Neuronal stem cell (in vitro differentiated cells): ENCODE measurements around the gene PID1.
"Not testable (repeated sequence)": the region's sequence is repeated elsewhere in the genome, so short reads cannot be mapped to it uniquely, and the experiment has no call there.

Source experiments
- DNase-seq: peaks from one replicate; pipeline ENCODE4 v3.0.0-alpha.2; 2013; ENCODE audit warnings: low spot score
- H2AFZ ChIP-seq: one replicate; pipeline ENCODE4 v1.6.1; 2013; ENCODE audit warnings: mild to moderate bottlenecking, low read length, inconsistent platforms
- H2AK5ac ChIP-seq: 2 replicates; pipeline ENCODE4 v1.6.1; 2013; ENCODE audit warnings: low read depth, mild to moderate bottlenecking, inconsistent platforms, low read length, moderate library complexity, mixed read lengths
- H2BK120ac ChIP-seq: 2 replicates; pipeline ENCODE4 v1.6.1; 2013; ENCODE audit warnings: low read depth, mild to moderate bottlenecking, inconsistent platforms, low read length, moderate library complexity, mixed read lengths
- H2BK12ac ChIP-seq: one replicate; pipeline ENCODE4 v1.6.1; 2013; ENCODE audit warnings: low read length, inconsistent platforms
- H2BK15ac ChIP-seq: 2 replicates; pipeline ENCODE4 v1.6.1; 2013; ENCODE audit warnings: mild to moderate bottlenecking, low read length, inconsistent platforms, mixed read lengths
- H2BK5ac ChIP-seq: one replicate; pipeline ENCODE4 v1.6.1; 2013; ENCODE audit warnings: inconsistent platforms, mild to moderate bottlenecking, low read length, moderate library complexity
- H3K14ac ChIP-seq: one replicate; pipeline ENCODE4 v1.6.1; 2013; ENCODE audit warnings: low read length, inconsistent platforms
- H3K18ac ChIP-seq: 2 replicates; pipeline ENCODE4 v1.6.1; 2013; ENCODE audit warnings: low read length, inconsistent platforms
- H3K23ac ChIP-seq: 2 replicates; pipeline ENCODE4 v1.6.1; 2013; ENCODE audit warnings: low read depth, mild to moderate bottlenecking, mixed read lengths, low read length, inconsistent platforms; ENCODE audit not compliant: poor library complexity
- H3K27ac ChIP-seq: replicated peaks from 3 replicates; pipeline ENCODE4 v1.5.1; 2013; ENCODE audit warnings: low read length, inconsistent platforms
- H3K27me3 ChIP-seq, 3 experiments: 2 replicates each; pipeline ENCODE4 v1.6.1; 2013; ENCODE audit warnings: low read length in 3 of 3, mild to moderate bottlenecking in 2 of 3, inconsistent platforms in 1 of 3, low read depth in 1 of 3, mixed read lengths in 1 of 3, moderate library complexity in 1 of 3; ENCODE audit not compliant: control insufficient read depth in 3 of 3, insufficient read depth in 3 of 3
- H3K36me3 ChIP-seq, 2 donors: replicated peaks in 1 of 2; 2 replicates each; pipeline ENCODE4 v1.6.1; 2013; ENCODE audit warnings: low read length in 2 of 2; ENCODE audit not compliant: control insufficient read depth in 2 of 2, insufficient read depth in 2 of 2
- H3K4ac ChIP-seq: 2 replicates; pipeline ENCODE4 v1.6.1; 2013; ENCODE audit warnings: inconsistent platforms, mild to moderate bottlenecking, low read length, moderate library complexity
- H3K4me1 ChIP-seq, 2 donors: 1 replicate in 1 of 2; 2 replicates in 1 of 2; pipeline ENCODE4 v1.6.1; 2013; ENCODE audit warnings: low read length in 2 of 2, low read depth in 1 of 2; ENCODE audit not compliant: control insufficient read depth in 2 of 2, insufficient read depth in 1 of 2
- H3K4me2 ChIP-seq: one replicate; pipeline ENCODE4 v1.6.1; 2013; ENCODE audit warnings: mild to moderate bottlenecking, low read length, inconsistent platforms; ENCODE audit not compliant: insufficient read depth, poor library complexity, severe bottlenecking
- H3K4me3 ChIP-seq, 2 donors: 2 replicates each; pipeline ENCODE4 v1.5.1; 2013; ENCODE audit warnings: low read length in 2 of 2, mild to moderate bottlenecking in 2 of 2, inconsistent platforms in 1 of 2, moderate library complexity in 1 of 2
- H3K79me1 ChIP-seq: one replicate; pipeline ENCODE4 v1.6.1; 2013; ENCODE audit warnings: low read depth, mild to moderate bottlenecking, inconsistent platforms, low read length, moderate library complexity
- H3K9ac ChIP-seq: one replicate; pipeline ENCODE4 v1.6.1; 2013; ENCODE audit warnings: mild to moderate bottlenecking, low read depth, low read length, inconsistent platforms; ENCODE audit not compliant: poor library complexity
- H3K9me3 ChIP-seq, 2 donors: replicated peaks in 1 of 2; 2 replicates each; pipeline versions ENCODE3 to v1.6.1; 2013; ENCODE audit warnings: low read length in 2 of 2, mild to moderate bottlenecking in 2 of 2, inconsistent platforms in 1 of 2, low read depth in 1 of 2, mixed read lengths in 1 of 2, moderate library complexity in 1 of 2; ENCODE audit not compliant: control insufficient read depth in 2 of 2, insufficient read depth in 1 of 2
- H4K8ac ChIP-seq: one replicate; pipeline ENCODE4 v1.6.1; 2013; ENCODE audit warnings: low read depth, mild to moderate bottlenecking, inconsistent platforms, low read length, moderate library complexity
- H4K91ac ChIP-seq: one replicate; pipeline ENCODE4 v1.6.1; 2013; ENCODE audit warnings: low read length, low read depth, mild to moderate bottlenecking, inconsistent platforms; ENCODE audit not compliant: poor library complexity
- WGBS, 2 donors: extraction: QIAGEN DNeasy Blood & Tissue Kit; methylation state at CpG; one replicate each; pipeline ENCODE4 v1.1.7; 2013; ENCODE audit warnings: missing lambda C conversion rate in 2 of 2, mixed read lengths in 1 of 2; ENCODE audit not compliant: insufficient read length in 2 of 2, insufficient replicate concordance in 1 of 2; ENCODE audit errors: extremely low coverage in 2 of 2; 5-methylcytosine and 5-hydroxymethylcytosine counted together

Gene PID1

DNA sequence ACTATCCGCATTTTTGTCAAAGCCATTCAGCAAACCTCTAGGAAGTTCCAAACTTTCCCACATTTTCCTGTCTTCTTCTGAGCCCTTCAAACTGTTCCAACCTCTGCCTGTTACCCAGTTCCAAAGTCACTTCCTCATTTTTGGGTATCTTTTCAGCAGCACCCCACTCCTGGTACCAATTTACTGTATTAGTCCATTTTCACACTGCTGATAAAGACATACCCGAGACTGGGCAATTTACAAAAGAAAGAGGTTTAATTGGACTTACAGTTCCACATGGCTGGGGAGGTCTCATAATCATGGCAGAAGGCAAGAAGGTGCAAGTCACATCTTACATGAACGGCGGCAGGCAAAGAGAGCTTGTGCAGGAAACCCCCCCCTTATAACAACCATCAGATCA is 84.0 kb downstream of the PID1 start:
- H2BK12ac ChIP-seq, H3K36me3 ChIP-seq, H3K27me3 ChIP-seq, H4K8ac ChIP-seq, H3K4me1 ChIP-seq, H3K79me1 ChIP-seq, H3K4ac ChIP-seq, H2BK15ac ChIP-seq, H3K9ac ChIP-seq, H3K18ac ChIP-seq, H2BK120ac ChIP-seq, H2AFZ ChIP-seq, H3K23ac ChIP-seq, H3K14ac ChIP-seq, H2AK5ac ChIP-seq, H3K27ac ChIP-seq, H3K4me2 ChIP-seq, DNase-seq, H3K4me3 ChIP-seq, H3K9me3 ChIP-seq, H2BK5ac ChIP-seq, H4K91ac ChIP-seq: not testable (repeated sequence)
- no CpG with 5 or more reads among the region's 4 CpGs for WGBS, 2 donors

DNA sequence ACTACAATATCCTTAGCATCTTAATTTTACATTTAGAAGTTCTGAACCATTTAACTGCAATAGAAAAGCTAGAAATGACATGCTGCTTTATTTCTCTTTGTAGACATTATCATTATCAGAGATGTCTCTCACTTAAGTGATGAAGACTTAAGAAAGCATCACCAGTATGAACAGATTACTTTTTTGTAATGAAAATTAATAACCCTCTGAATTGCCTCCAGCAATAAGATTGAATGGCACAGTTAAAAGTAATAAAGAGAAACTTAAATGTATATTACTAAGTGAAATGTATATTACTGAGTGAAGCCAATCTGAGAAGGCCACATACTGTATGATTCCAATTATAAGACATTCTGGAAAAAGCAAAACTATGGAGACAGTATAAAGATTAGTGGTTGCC is 89.4 kb downstream of the PID1 start:
- Histone ChIP-seq H3K23ac (no peak overlapping the region), H3K9ac (no peak overlapping the region), H2AFZ (no peak overlapping the region), H3K18ac (no peak overlapping the region), H4K91ac (no peak overlapping the region), H2AK5ac (no peak overlapping the region), H2BK120ac (no peak overlapping the region), H3K27ac (no peak overlapping the region), H3K27me3 (no peaks in the 10 kb centered on the region), H2BK15ac (no peak overlapping the region), H3K9me3 (peaks cover 0 to 2% of the 10 kb centered on the region in 2 donors), H4K8ac (no peak overlapping the region), H2BK12ac (no peak overlapping the region), H3K36me3 (peaks cover 0 to 2% of the 10 kb centered on the region in 2 donors), H3K4me3 (no peak overlapping the region), H3K14ac (no peak overlapping the region), H3K4me1 (no peaks in the 10 kb centered on the region), H3K4ac (no peak overlapping the region), H2BK5ac (no peak overlapping the region), H3K79me1 (no peaks in the 10 kb centered on the region), H3K4me2 (no peak overlapping the region)
- DNase-seq, result no peak

DNA sequence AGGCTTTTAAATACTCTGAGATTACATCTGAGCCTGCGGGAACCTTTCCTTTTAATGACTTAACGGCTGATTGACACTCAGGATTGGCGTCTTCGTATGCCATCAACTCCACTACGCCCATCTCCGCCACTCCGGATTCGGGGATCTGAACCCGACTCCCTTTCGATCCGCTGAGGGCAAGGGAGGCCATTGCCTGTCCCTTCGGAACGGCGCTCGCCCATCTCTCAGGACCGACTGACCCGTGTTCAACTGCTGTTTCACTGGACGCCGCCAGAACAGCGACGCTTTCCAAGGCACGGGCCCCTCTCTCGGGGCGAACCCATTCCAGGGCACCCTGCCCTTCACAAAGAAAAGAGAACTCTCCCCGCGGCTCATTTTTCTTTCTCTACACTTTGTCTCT is 90.4 kb downstream of the PID1 start:
- Histone ChIP-seq H3K14ac (no peak overlapping the region), H3K27me3 (no peaks in the 10 kb centered on the region), H2BK120ac (no peak overlapping the region), H3K79me1 (no peaks in the 10 kb centered on the region), H3K4ac (no peak overlapping the region), H4K8ac (no peak overlapping the region), H3K9me3 (peaks cover 0 to 2% of the 10 kb centered on the region in 2 donors), H2BK5ac (no peak overlapping the region), H3K27ac (no peak overlapping the region), H3K4me1 (no peaks in the 10 kb centered on the region), H3K23ac (no peak overlapping the region), H2BK15ac (no peak overlapping the region), H2BK12ac (no peak overlapping the region), H4K91ac (no peak overlapping the region), H2AK5ac (no peak overlapping the region), H2AFZ (no peak overlapping the region), H3K36me3 (peaks cover 0 to 2% of the 10 kb centered on the region in 2 donors), H3K4me2 (no peak overlapping the region), H3K4me3 (no peak overlapping the region), H3K9ac (no peak overlapping the region), H3K18ac (no peak overlapping the region)
- DNase-seq, result no peak
- no CpG with 5 or more reads among the region's 26 CpGs for WGBS, 2 donors

DNA sequence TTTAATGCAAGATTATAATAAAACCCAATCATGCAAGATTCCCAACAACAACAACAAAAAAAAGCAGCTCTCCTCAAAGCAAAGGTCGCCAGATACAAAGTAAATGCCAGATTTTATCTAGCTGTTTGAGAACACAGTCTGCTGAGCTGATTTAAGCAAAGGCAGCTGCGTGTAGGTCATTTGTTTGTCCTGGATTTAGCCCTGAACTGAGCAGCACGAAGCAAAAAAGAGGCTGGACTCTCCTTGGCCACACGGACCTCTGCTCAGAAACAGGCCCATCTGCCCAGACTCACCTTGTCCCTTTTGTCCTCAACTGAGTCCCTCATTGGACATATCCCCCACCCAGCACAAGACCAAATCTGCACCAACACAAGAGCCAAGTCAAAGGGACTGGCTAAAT is 91.5 kb downstream of the PID1 start:
- no peak overlapping the region for H2BK15ac ChIP-seq
- no CpG with 5 or more reads among the region's 4 CpGs for WGBS, 2 donors
- no peaks in the 10 kb centered on the region for H3K4me1 ChIP-seq
- H4K8ac ChIP-seq, result peak overlapping the region; percentile 7
- no peak overlapping the region for H3K23ac ChIP-seq
- H3K27me3 ChIP-seq, result no peaks in the 10 kb centered on the region
- no peak overlapping the region for H2BK5ac ChIP-seq
- H2BK120ac ChIP-seq, result no peak overlapping the region
- H3K14ac ChIP-seq, result no peak overlapping the region
- no peak overlapping the region for H3K18ac ChIP-seq
- H3K79me1 ChIP-seq, result no peaks in the 10 kb centered on the region
- no peak overlapping the region for H3K27ac ChIP-seq
- H3K4me3 ChIP-seq, result no peak overlapping the region
- no peaks in the 10 kb centered on the region for H3K36me3 ChIP-seq
- no peak overlapping the region for H3K4me2 ChIP-seq
- no peak for DNase-seq
- no peak overlapping the region for H4K91ac ChIP-seq
- H2AK5ac ChIP-seq, result no peak overlapping the region
- H3K9ac ChIP-seq, result no peak overlapping the region
- no peak overlapping the region for H3K4ac ChIP-seq
- H3K9me3 ChIP-seq, result no peaks in the 10 kb centered on the region
- no peak overlapping the region for H2BK12ac ChIP-seq
- H2AFZ ChIP-seq, result no peak overlapping the region
